Fibroblast of mammary gland (primary cell): ENCODE measurements around the gene TYRO3.
"Not testable (repeated sequence)": the region's sequence is repeated elsewhere in the genome, so short reads cannot be mapped to it uniquely, and the experiment has no call there.

Source experiments
- DNase-seq: peaks from one replicate; pipeline ENCODE4 v3.0.0-alpha.2; 2010; ENCODE audit warnings: low read depth
- H3K4me3 ChIP-seq: 2 replicates; pipeline ENCODE4 v1.5.1; 2011; ENCODE audit warnings: low read depth, mild to moderate bottlenecking, low read length, moderate library complexity; ENCODE audit not compliant: control insufficient read depth
- TF ChIP-seq, protein P1 (sequence below): conservative IDR thresholded peaks from 2 replicates; pipeline ENCODE4 v1.5.1; 2011; ENCODE audit warnings: low read depth, low read length, inconsistent platforms; ENCODE audit not compliant: control insufficient read depth, insufficient read depth

Gene TYRO3

DNA sequence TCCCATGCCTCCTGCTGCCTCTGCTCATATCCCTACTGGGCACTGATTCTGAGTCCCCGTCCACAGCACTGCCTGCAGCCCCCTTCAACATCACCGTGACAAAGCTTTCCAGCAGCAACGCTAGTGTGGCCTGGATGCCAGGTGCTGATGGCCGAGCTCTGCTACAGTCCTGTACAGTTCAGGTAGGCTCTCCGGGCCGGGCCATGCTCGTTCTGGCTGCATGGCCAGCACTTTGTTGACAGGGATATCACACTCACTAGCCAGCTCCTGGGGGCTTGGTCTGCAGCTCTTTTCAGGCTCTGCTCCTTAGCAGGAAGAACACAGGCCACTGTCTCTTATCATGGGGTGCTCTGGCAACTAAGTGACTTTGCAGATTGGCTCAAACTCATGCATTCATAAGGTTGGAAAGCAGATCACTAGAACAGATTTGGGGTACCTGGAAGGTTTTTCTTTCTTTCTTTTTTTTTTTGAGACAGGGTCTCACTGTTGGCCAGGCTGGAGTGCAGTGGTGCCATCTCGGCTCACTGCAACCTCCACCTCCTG is 6.0 kb downstream of the TYRO3 start:
- TF ChIP-seq, protein P1, sequence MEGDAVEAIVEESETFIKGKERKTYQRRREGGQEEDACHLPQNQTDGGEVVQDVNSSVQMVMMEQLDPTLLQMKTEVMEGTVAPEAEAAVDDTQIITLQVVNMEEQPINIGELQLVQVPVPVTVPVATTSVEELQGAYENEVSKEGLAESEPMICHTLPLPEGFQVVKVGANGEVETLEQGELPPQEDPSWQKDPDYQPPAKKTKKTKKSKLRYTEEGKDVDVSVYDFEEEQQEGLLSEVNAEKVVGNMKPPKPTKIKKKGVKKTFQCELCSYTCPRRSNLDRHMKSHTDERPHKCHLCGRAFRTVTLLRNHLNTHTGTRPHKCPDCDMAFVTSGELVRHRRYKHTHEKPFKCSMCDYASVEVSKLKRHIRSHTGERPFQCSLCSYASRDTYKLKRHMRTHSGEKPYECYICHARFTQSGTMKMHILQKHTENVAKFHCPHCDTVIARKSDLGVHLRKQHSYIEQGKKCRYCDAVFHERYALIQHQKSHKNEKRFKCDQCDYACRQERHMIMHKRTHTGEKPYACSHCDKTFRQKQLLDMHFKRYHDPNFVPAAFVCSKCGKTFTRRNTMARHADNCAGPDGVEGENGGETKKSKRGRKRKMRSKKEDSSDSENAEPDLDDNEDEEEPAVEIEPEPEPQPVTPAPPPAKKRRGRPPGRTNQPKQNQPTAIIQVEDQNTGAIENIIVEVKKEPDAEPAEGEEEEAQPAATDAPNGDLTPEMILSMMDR, result no peak
- DNase-seq, result no peak
- no peak overlapping the region for H3K4me3 ChIP-seq

DNA sequence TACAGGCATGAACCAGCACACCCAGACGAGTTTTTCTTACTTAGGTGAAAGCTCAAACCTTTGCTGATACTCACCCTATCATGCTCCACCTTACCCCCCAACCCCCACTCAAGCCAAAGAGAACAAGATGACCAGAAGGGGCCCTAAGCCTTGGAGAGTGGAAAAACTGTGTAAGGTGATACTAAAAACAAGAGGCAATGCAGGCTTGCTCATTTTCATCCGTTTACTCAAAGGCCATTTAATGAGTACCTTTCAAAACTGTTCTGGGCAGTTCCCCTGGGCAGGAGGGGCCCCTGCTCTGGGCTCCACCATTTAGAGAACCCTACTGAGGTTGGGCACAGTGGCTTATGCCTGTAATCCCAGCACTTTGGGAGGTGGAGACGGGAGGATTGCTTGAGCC is 6.7 kb downstream of the TYRO3 start:
- no peak for DNase-seq
- no peak overlapping the region for H3K4me3 ChIP-seq

DNA sequence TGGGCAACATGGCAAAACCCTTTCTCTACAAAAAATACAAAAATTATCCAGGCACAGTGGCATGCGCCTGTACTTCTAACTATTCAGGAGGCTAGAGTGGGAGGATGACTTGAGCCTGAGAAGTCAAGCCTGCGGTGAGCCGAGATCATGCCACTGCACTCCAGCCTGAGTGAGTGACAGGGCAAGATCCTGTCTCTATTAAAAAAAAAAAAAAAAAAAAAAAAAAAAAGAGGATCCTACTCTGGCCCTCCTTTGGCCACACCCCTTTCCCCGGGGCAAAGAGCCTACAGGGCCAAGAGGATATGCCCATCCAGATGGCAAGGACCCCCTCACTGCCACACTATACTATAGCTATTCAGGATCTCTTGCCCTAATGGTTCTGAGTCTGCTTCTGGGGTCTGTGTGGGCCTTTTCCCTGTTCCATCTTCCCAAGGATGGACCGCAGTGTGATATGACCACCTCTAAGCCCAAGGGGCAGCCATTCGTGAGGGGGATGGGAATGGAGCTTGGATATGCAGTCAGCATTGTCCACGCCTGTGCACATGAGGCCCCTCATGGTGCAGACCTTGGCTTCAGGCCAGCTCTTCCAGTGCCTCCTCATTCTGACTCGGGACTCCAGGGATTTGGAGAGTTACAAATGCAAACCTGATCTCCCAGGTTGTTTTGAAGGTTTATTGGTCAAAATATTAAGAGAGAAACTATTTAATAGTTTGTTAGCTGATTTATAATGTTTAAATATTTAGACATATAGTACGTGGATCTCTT is 7.3 kb downstream of the TYRO3 start:
- TF ChIP-seq, protein P1, result no peak
- peak; percentile 68 for DNase-seq
- H3K4me3 ChIP-seq, result no peak overlapping the region

More for the DNA sequence above, 6.7 kb downstream of the TYRO3 start:
- TF ChIP-seq, protein P1, result no peak

DNA sequence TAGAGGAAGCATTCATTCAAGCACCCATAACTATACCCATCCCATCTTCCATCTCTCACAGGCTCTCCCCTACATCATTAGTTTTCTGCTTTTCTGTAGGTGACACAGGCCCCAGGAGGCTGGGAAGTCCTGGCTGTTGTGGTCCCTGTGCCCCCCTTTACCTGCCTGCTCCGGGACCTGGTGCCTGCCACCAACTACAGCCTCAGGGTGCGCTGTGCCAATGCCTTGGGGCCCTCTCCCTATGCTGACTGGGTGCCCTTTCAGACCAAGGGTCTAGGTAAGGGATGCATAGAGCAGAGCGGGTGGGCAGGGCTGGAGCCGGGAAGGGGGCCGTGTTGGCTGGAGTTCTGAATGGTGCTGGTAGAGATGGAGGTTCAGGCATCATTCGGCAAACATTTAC is 8.2 kb downstream of the TYRO3 start:
- TF ChIP-seq, protein P1, result no peak
- DNase-seq, result no peak

DNA sequence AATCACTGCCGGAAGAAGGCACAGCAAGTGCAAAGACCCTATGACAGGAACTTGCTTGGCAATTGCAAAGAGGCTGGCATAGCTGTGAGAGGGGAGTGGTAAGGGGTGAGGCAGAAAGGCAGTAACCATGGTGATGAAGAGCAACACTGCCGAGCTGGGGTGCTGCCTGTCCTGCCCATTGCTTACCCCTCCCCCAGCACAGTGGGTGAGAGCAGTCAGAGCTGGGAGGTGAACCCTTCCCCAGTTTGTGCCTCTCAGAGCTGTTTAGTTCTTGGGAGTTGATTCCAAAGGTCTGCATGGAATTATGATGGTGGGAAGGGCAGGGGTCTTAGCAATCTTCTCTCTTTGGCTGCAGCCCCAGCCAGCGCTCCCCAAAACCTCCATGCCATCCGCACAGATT is 8.8 kb downstream of the TYRO3 start:
- no peak for DNase-seq
- TF ChIP-seq, protein P1, result no peak
- H3K4me3 ChIP-seq, result no peak overlapping the region

More for the DNA sequence above, 8.2 kb downstream of the TYRO3 start:
- no peak overlapping the region for H3K4me3 ChIP-seq

DNA sequence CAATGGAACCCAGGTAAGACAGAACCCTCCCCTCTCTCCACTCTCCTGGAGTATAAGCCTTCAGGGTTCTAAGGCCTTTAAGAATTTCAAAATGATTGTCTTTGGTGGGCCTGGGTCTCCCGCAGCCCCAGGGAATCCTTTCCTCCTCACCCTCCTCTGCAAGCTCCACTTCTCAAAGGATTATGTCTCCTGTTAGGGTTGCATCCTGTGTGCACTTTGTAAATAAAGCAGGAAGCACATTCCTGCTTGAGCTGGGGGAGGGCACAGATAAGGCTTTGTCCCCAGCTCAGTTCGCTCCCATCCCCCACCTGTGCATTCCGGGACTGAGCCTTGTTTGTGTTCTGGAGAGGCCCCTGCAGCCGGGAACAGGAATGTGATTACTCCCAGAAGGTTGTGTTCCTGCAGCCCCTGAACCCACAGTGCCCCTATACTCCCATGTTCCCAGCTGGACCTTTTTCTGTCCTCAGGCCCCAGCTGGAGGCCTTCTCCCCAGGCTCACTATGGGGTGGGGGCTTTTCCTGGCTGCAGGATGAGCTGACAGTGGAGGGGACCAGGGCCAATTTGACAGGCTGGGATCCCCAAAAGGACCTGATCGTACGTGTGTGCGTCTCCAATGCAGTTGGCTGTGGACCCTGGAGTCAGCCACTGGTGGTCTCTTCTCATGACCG is 9.5 kb downstream of the TYRO3 start:
- no peak for DNase-seq
- TF ChIP-seq, protein P1, result no peak
- H3K4me3 ChIP-seq, result no peak overlapping the region

DNA sequence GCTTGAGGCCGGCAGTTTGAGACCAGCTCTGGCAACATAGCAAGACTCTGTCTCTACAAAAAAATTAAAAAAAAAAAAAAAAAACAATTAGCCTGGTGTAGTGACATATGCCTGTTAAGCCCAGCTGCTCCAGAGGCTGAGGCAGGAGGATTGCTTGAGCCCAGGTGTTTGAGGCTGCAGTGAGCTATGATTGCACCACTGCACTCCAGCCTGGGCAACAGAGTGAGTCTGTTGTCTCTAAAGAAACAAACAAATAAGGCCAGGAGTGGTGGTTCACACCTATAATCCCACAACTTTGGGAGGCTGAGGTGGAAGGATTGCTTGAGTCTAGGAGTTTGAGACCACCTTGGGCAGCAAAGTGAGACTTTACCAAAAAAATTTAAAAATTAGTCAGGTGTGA is 10.2 kb downstream of the TYRO3 start:
- H3K4me3 ChIP-seq, DNase-seq: not testable (repeated sequence)
